NT2/D1 (cell line): ENCODE data around the gene CAMSAP3.

Experiments used
- DNase-seq: peaks from one replicate; pipeline ENCODE4 v3.0.0-alpha.2; 2011; ENCODE audit warnings: low read depth, low spot score
- H3K27me3 ChIP-seq: 2 replicates; pipeline ENCODE4 v1.6.0; 2011; ENCODE audit warnings: mild to moderate bottlenecking; ENCODE audit not compliant: insufficient read length, insufficient read depth
- H3K36me3 ChIP-seq: 2 replicates; pipeline ENCODE4 v1.6.1; 2011; ENCODE audit warnings: mild to moderate bottlenecking, low read length, mixed read lengths; ENCODE audit not compliant: insufficient read depth, insufficient read length
- H3K4me1 ChIP-seq: 2 replicates; pipeline ENCODE4 v1.5.1; 2011; ENCODE audit not compliant: insufficient read depth, insufficient read length
- H3K4me3 ChIP-seq: 2 replicates; pipeline ENCODE4 v1.5.1; 2011; ENCODE audit warnings: low read depth; ENCODE audit not compliant: insufficient read length
- H3K9ac ChIP-seq: 2 replicates; pipeline ENCODE4 v1.6.0; 2011; ENCODE audit warnings: low read depth; ENCODE audit not compliant: insufficient read length
- H3K9me3 ChIP-seq: 2 replicates; pipeline ENCODE4 v1.5.1; 2011; ENCODE audit warnings: mild to moderate bottlenecking, low read length; ENCODE audit not compliant: insufficient read depth
- SUZ12 ChIP-seq: IDR thresholded peaks from 2 replicates; pipeline ENCODE4 v1.6.1; 2011; ENCODE audit not compliant: insufficient read length, insufficient read depth; ENCODE audit errors: extremely low read depth
- YY1 ChIP-seq: IDR thresholded peaks from 2 replicates; pipeline ENCODE4 v1.6.1; 2011; ENCODE audit not compliant: insufficient read length, insufficient read depth
- ZNF274 ChIP-seq: IDR thresholded peaks from 2 replicates; pipeline ENCODE4 v1.6.1; 2011; ENCODE audit warnings: mild to moderate bottlenecking, low read depth, low read length

The CAMSAP3 gene

DNA sequence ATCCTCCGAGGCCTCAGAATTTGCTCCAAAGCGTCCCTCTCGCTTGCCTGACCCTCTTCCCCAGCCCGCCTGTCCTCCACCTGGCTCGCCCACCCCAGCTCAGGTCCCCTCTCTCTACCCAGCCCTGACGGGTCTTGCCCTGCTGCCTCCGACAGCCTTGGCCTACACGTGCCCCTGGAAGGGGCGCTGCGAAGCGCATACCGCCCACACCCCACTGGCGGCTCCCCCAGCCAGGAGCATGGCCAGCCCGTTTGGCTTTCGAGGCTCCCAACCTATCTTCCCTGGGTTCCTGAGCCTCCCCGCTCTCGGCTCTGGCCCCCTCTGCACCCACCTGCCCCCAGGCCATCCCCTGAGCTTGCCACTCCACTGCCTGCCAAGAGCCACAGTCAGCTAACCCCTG is 29.1 kb downstream of the CAMSAP3 start:
- no peak for DNase-seq
- no peak overlapping the region for H3K9ac ChIP-seq
- H3K4me3 ChIP-seq = no peak overlapping the region
- peaks cover 84% of the 10 kb centered on the region for H3K36me3 ChIP-seq
- H3K4me1 ChIP-seq = peaks cover 3% of the 10 kb centered on the region
- TF ChIP-seq YY1 (no peak), ZNF274 (no peak), SUZ12 (no peak)
- no peaks in the 10 kb centered on the region for H3K9me3 ChIP-seq
- no peaks in the 10 kb centered on the region for H3K27me3 ChIP-seq

GRCh38 chr19:7625763-7626372 is 30.2 kb downstream of the CAMSAP3 start:
- Histone ChIP-seq H3K27me3 (no peaks in the 10 kb centered on the region), H3K4me1 (peaks cover 6% of the 10 kb centered on the region), H3K36me3 (peaks cover 77% of the 10 kb centered on the region), H3K4me3 (no peak overlapping the region), H3K9ac (no peak overlapping the region), H3K9me3 (no peaks in the 10 kb centered on the region)
- TF ChIP-seq ZNF274 (no peak), YY1 (no peak), SUZ12 (no peak)
- no peak for DNase-seq

DNA sequence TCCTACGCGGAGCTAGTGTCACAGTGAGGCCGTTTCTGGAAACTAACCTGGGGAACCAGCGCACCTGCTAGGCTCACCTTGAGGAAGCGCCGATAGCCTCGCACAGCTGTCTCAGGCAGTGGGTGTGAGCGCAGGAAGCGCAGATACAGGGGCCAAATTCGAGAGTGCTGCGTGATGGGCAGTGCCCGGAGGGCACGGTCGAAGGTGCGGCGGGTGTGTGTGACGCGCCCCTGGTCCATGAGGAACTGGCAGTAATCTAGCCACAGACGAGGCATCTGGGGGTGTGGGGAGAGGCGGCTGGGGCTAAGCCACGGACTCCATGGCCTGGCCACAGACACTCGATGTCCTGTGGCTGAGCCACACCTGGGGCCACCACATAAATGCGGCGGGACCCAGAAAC is 31.5 kb downstream of the CAMSAP3 start:
- peaks cover 73% of the 10 kb centered on the region for H3K36me3 ChIP-seq

DNA sequence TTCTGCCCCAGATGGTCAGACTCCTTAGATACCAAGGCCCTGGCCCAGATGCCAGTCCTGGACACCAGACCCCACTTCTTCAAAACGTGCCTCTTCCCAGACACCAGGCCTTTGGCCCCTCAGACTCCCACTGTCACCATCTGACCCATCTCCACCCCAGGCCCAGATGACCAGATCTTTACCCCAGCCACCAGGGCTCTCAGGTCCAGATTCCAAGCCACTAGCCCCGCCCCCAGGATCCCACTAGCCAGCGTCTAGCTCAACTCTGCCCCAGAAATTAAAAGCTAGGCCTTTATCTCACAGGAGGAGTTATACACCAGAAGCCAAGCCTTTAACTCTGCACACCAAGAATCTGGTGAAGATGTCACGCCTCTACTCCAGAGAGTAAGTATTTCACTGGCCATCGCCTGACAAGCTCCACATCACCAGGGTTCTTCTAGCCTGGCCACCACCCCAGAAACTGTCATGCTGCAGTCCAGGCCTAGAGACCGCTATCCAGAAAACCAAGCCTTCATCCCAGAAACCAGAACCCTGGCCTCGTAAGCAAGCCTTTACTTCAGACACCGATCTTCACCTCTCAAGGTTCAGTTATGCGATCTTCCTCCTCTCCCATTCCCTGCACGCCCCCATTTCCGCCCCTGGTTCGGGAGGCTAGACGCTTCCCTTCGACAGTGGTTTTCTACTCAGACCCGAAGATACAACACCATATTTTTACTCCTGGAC is 33.1 kb downstream of the CAMSAP3 start:
- no peaks in the 10 kb centered on the region for H3K9me3 ChIP-seq
- peak overlapping the region; percentile 93 for H3K9ac ChIP-seq
- H3K4me3 ChIP-seq = peak overlapping the region; percentile 96
- H3K4me1 ChIP-seq = peaks cover 6% of the 10 kb centered on the region
- peaks cover 65% of the 10 kb centered on the region for H3K36me3 ChIP-seq
- no peak for DNase-seq
- no peak for TF ChIP-seq YY1
- H3K27me3 ChIP-seq = peaks cover 4% of the 10 kb centered on the region

More for the DNA sequence above, 31.5 kb downstream of the CAMSAP3 start:
- TF ChIP-seq YY1 (no peak), SUZ12 (no peak), ZNF274 (no peak)
- H3K9ac ChIP-seq = no peak overlapping the region
- peaks cover 6% of the 10 kb centered on the region for H3K4me1 ChIP-seq
- DNase-seq = no peak
- no peaks in the 10 kb centered on the region for H3K27me3 ChIP-seq
- no peaks in the 10 kb centered on the region for H3K9me3 ChIP-seq
- H3K4me3 ChIP-seq = no peak overlapping the region

GRCh38 chr19:7629347-7630054 is 33.8 kb downstream of the CAMSAP3 start, which contains the start of the genes PET100 and XAB2:
TSS of gene PET100 (plus strand) at chr19:7629793. CDS start at chr19:7629834, 41 bp downstream.
TSS of gene XAB2 (minus strand) at chr19:7629545. CDS start at chr19:7629527, 18 bp downstream.
- H3K9me3 ChIP-seq = no peaks in the 10 kb centered on the region
- peaks cover 6% of the 10 kb centered on the region for H3K4me1 ChIP-seq
- peaks cover 10% of the 10 kb centered on the region for H3K27me3 ChIP-seq
- no peak for TF ChIP-seq SUZ12
- TF ChIP-seq ZNF274 = no peak
- TF ChIP-seq YY1 = peak; percentile 29
- H3K36me3 ChIP-seq = peaks cover 58% of the 10 kb centered on the region
- peak within 1 kb of the TSS; percentile 93 for H3K9ac ChIP-seq
- H3K4me3 ChIP-seq = peak within 1 kb of the TSS; percentile 96
- DNase-seq = peak; percentile 95

GRCh38 chr19:7631577-7631976 is 35.9 kb downstream of the CAMSAP3 start:
- H3K4me3 ChIP-seq = no peak overlapping the region
- peaks cover 39% of the 10 kb centered on the region for H3K36me3 ChIP-seq
- H3K4me1 ChIP-seq = peaks cover 11% of the 10 kb centered on the region
- H3K9me3 ChIP-seq = no peaks in the 10 kb centered on the region
- TF ChIP-seq YY1 (no peak), SUZ12 (no peak), ZNF274 (no peak)
- DNase-seq = no peak
- H3K9ac ChIP-seq = no peak overlapping the region
- H3K27me3 ChIP-seq = peaks cover 30% of the 10 kb centered on the region
